ENCODE results near the gene RFXANK. TPM values are rescaled to one million over a fixed set of nuclear protein-coding genes. Genes with fewer than 3 reads are reported as not detected.
"Not testable (repeated sequence)": the region's sequence is repeated elsewhere in the genome, so short reads cannot be mapped to it uniquely, and the experiment has no call there.

The RFXANK gene
- total RNA-seq, 1 experiment from 2014 or later: 78.7 TPM

DNA sequence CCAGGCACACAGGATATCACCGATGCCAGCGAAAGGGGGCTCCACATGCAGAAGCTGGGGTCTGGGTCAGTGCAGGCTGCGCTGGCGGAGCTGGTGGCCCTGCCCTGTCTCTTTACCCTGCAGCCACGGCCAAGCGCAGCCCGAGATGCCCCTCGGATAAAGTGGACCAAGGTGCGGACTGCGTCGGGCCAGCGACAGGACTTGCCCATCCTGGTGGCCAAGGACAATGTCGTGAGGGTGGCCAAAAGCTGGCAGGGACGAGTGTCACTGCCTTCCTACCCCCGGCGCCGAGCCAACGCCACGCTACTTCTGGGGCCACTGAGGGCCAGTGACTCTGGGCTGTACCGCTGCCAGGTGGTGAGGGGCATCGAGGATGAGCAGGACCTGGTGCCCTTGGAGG, 26.9 kb downstream of the RFXANK start:
- DNase-seq (ENCODE audit: low spot score): no peak
- Mint-ChIP-seq H3K9me3 (no peaks in the 10 kb centered on the region), H3K36me3 (no peaks in the 10 kb centered on the region), H3K4me1 (peaks cover 6% of the 10 kb centered on the region), H3K27ac (no peak overlapping the region), H3K27me3 (ENCODE audit: low read depth) (peaks cover 41% of the 10 kb centered on the region), H3K4me3 (no peak overlapping the region)
- CTCF ChIA-PET: interaction anchor here (0.7 to 1.2 kb wide), 2 partner anchors 41 to 43 kb away, joined by 3 to 4 read pairs; no protein-coding TSS in a partner anchor
- no peak for TF ChIP-seq RORB (CRISPR knock-in tag; IDR thresholded peaks at IDR 0.05)
- no peak for TF ChIP-seq PRRX2 (CRISPR knock-in tag; IDR thresholded peaks at IDR 0.05)
- no peak for TF ChIP-seq HMGA2 (CRISPR knock-in tag; IDR thresholded peaks at IDR 0.05)
- TF ChIP-seq, protein P1, sequence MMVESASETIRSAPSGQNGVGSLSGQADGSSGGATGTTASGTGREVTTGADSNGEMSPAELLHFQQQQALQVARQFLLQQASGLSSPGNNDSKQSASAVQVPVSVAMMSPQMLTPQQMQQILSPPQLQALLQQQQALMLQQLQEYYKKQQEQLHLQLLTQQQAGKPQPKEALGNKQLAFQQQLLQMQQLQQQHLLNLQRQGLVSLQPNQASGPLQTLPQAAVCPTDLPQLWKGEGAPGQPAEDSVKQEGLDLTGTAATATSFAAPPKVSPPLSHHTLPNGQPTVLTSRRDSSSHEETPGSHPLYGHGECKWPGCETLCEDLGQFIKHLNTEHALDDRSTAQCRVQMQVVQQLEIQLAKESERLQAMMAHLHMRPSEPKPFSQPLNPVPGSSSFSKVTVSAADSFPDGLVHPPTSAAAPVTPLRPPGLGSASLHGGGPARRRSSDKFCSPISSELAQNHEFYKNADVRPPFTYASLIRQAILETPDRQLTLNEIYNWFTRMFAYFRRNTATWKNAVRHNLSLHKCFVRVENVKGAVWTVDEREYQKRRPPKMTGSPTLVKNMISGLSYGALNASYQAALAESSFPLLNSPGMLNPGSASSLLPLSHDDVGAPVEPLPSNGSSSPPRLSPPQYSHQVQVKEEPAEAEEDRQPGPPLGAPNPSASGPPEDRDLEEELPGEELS (CRISPR knock-in tag; IDR thresholded peaks at IDR 0.05): no peak
- TF ChIP-seq, protein P2, sequence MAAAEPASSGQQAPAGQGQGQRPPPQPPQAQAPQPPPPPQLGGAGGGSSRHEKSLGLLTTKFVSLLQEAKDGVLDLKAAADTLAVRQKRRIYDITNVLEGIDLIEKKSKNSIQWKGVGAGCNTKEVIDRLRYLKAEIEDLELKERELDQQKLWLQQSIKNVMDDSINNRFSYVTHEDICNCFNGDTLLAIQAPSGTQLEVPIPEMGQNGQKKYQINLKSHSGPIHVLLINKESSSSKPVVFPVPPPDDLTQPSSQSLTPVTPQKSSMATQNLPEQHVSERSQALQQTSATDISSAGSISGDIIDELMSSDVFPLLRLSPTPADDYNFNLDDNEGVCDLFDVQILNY (CRISPR knock-in tag; IDR thresholded peaks at IDR 0.05): no peak
- TF ChIP-seq CBFB (CRISPR knock-in tag; IDR thresholded peaks at IDR 0.05; ENCODE audit: low read depth): no peak
- no peak for TF ChIP-seq ZNF263 (CRISPR knock-in tag; IDR thresholded peaks at IDR 0.05; ENCODE audit: low read depth)
- no peak for ATAC-seq
- POLR2A ChIA-PET: no interaction called here

DNA sequence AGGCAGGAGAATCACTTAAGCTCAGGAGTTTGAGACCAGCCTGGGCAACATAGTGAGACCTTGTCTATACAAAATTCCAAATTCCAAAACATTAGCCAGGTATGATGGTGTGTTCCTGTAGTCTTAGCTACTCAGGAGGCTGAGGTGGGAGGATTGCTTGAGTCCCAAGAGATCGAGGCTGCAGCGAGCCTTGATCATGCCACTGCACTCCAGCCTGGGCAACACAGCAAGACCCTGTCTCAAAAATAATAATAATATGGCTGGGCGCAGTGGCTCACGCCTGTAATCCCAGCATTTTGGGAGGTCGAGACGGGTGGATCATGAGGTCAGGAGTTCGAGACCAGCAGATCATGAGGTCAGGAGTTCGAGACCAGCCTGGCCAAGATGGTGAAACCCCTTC, 28.9 kb downstream of the RFXANK start:
- H3K27ac Mint-ChIP-seq; CTCF ChIA-PET; H3K4me1 Mint-ChIP-seq; H3K9me3 Mint-ChIP-seq; ATAC-seq; H3K36me3 Mint-ChIP-seq; DNase-seq (ENCODE audit: low spot score); H3K4me3 Mint-ChIP-seq; POLR2A ChIA-PET: not testable (repeated sequence)
- peak; percentile 29; the same call in 1 of the 2 replicates for TF ChIP-seq ZNF121 (CRISPR knock-in tag; IDR thresholded peaks at IDR 0.05)
- H3K27me3 Mint-ChIP-seq (ENCODE audit: low read depth): peaks cover 42% of the 10 kb centered on the region

DNA sequence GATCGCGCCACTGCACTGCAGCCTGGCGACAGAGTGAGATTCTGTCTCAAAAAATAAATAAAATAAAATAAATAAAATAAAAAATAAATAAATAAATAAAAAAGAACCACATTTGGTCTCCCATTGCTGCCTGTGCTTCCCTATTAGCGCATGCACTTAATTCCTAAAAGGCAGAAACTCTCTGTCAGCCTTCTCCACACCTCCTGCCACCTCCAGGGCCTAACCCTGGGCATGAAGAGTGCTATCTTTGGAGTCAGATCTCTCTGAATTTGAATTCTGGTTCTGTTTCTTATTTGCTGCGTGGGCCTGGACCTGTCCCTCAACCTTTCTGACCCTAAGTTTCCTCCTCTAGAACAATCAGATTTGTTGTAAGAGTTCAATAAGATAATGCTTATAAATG, 31.0 kb downstream of the RFXANK start:
- no peak for TF ChIP-seq JAZF1 (CRISPR knock-in tag; IDR thresholded peaks at IDR 0.05)
- peak; percentile 52 for TF ChIP-seq HMGA2 (CRISPR knock-in tag; IDR thresholded peaks at IDR 0.05)
- H3K27me3 Mint-ChIP-seq (ENCODE audit: low read depth): peaks cover 38% of the 10 kb centered on the region
- H3K4me1 Mint-ChIP-seq: peaks cover 2% of the 10 kb centered on the region
- no peaks in the 10 kb centered on the region for H3K9me3 Mint-ChIP-seq
- no peak overlapping the region for H3K4me3 Mint-ChIP-seq
- CTCF ChIA-PET: interaction anchor here (0.5 kb wide), 1 partner anchor 19 kb away, joined by 3 read pairs; no protein-coding TSS in a partner anchor
- H3K36me3 Mint-ChIP-seq: no peaks in the 10 kb centered on the region
- no peak for ATAC-seq
- H3K27ac Mint-ChIP-seq: no peak overlapping the region
- POLR2A ChIA-PET: no interaction called here
- no peak for DNase-seq (ENCODE audit: low spot score)

DNA sequence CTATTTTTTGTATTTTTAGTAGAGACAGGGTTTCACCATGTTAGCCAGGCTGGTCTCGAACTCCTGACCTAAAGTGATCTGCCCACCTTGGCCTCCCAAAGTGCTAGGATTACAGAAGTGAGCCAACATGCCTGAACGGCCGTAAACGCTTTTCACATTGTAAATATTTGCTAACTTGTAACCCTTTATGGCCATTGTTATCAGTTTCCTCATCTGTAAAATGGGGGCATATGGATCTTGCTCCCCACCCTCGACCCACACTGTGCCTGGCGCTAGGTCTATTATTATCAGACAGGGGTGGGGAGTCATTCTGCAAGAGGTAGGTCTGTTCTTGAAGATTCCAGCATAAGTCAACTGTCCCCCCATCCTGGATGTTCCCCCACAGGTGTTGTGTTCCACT, 31.6 kb downstream of the RFXANK start:
- ATAC-seq: no peak
- CTCF ChIA-PET: interaction anchor here (2.0 to 2.2 kb wide), 2 partner anchors 38 to 119 kb away, joined by 8 to 21 read pairs; no protein-coding TSS in a partner anchor

More for the DNA sequence above, 31.6 kb downstream of the RFXANK start:
- H3K9me3 Mint-ChIP-seq: no peaks in the 10 kb centered on the region
- H3K4me3 Mint-ChIP-seq: no peak overlapping the region
- H3K27ac Mint-ChIP-seq: no peak overlapping the region
- POLR2A ChIA-PET: interaction anchor here (2.0 kb wide), 1 partner anchor 20 kb away, joined by 6 read pairs; the partner anchor contains the start of gene NR2C2AP
- H3K27me3 Mint-ChIP-seq (ENCODE audit: low read depth): peaks cover 42% of the 10 kb centered on the region
- H3K4me1 Mint-ChIP-seq: peaks cover 2% of the 10 kb centered on the region
- DNase-seq (ENCODE audit: low spot score): no peak
- no peaks in the 10 kb centered on the region for H3K36me3 Mint-ChIP-seq
- TF ChIP-seq, protein P2 (CRISPR knock-in tag; IDR thresholded peaks at IDR 0.05): no peak
- TF ChIP-seq HMGA2 (CRISPR knock-in tag; IDR thresholded peaks at IDR 0.05) (no peak), TCF7 (CRISPR knock-in tag; IDR thresholded peaks at IDR 0.05; ENCODE audit: low read depth) (no peak), CREB1 (CRISPR knock-in tag; IDR thresholded peaks at IDR 0.05) (no peak), NFYB (CRISPR knock-in tag; conservative IDR thresholded peaks at IDR 0.05; ENCODE audit: low read depth) (no peak), NFE2L1 (CRISPR knock-in tag; IDR thresholded peaks at IDR 0.05) (no peak), FOXK1 (CRISPR knock-in tag; IDR thresholded peaks at IDR 0.05) (no peak), SOX15 (CRISPR knock-in tag; IDR thresholded peaks at IDR 0.05) (no peak), GABPB1 (CRISPR knock-in tag; IDR thresholded peaks at IDR 0.05) (no peak), ATF1 (CRISPR knock-in tag; IDR thresholded peaks at IDR 0.05) (no peak), TEAD4 (CRISPR knock-in tag; IDR thresholded peaks at IDR 0.05) (no peak), JUN (CRISPR knock-in tag; IDR thresholded peaks at IDR 0.05) (no peak)
- TF ChIP-seq, protein P3, sequence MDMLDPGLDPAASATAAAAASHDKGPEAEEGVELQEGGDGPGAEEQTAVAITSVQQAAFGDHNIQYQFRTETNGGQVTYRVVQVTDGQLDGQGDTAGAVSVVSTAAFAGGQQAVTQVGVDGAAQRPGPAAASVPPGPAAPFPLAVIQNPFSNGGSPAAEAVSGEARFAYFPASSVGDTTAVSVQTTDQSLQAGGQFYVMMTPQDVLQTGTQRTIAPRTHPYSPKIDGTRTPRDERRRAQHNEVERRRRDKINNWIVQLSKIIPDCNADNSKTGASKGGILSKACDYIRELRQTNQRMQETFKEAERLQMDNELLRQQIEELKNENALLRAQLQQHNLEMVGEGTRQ (CRISPR knock-in tag; IDR thresholded peaks at IDR 0.05): no peak
- TF ChIP-seq, protein P4, sequence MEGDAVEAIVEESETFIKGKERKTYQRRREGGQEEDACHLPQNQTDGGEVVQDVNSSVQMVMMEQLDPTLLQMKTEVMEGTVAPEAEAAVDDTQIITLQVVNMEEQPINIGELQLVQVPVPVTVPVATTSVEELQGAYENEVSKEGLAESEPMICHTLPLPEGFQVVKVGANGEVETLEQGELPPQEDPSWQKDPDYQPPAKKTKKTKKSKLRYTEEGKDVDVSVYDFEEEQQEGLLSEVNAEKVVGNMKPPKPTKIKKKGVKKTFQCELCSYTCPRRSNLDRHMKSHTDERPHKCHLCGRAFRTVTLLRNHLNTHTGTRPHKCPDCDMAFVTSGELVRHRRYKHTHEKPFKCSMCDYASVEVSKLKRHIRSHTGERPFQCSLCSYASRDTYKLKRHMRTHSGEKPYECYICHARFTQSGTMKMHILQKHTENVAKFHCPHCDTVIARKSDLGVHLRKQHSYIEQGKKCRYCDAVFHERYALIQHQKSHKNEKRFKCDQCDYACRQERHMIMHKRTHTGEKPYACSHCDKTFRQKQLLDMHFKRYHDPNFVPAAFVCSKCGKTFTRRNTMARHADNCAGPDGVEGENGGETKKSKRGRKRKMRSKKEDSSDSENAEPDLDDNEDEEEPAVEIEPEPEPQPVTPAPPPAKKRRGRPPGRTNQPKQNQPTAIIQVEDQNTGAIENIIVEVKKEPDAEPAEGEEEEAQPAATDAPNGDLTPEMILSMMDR (IDR thresholded peaks at IDR 0.05): no peak
- TF ChIP-seq, protein P5, sequence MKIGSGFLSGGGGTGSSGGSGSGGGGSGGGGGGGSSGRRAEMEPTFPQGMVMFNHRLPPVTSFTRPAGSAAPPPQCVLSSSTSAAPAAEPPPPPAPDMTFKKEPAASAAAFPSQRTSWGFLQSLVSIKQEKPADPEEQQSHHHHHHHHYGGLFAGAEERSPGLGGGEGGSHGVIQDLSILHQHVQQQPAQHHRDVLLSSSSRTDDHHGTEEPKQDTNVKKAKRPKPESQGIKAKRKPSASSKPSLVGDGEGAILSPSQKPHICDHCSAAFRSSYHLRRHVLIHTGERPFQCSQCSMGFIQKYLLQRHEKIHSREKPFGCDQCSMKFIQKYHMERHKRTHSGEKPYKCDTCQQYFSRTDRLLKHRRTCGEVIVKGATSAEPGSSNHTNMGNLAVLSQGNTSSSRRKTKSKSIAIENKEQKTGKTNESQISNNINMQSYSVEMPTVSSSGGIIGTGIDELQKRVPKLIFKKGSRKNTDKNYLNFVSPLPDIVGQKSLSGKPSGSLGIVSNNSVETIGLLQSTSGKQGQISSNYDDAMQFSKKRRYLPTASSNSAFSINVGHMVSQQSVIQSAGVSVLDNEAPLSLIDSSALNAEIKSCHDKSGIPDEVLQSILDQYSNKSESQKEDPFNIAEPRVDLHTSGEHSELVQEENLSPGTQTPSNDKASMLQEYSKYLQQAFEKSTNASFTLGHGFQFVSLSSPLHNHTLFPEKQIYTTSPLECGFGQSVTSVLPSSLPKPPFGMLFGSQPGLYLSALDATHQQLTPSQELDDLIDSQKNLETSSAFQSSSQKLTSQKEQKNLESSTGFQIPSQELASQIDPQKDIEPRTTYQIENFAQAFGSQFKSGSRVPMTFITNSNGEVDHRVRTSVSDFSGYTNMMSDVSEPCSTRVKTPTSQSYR (CRISPR knock-in tag; IDR thresholded peaks at IDR 0.05): no peak
